Gastrocnemius medialis (tissue), 4 donors: ENCODE results near the gene VAV1.

Source experiments
- CTCF ChIP-seq, 5 experiments: fragments of 450-650 bp in 3 of 5; fragments of 200-600 bp in 2 of 5; sonication (generic) in 2 of 5; IDR thresholded peaks in 4 of 5; conservative IDR thresholded peaks in 1 of 5; 1 replicate in 4 of 5; 2 replicates in 1 of 5; pipeline ENCODE4 v1.5.1; 2016 to 2019; ENCODE audit warnings: antibody characterized with exemption in 5 of 5, mild to moderate bottlenecking in 3 of 5, moderate library complexity in 3 of 5
- POLR2A ChIP-seq, 2 donors: fragments of 450-650 bp; IDR thresholded peaks; one replicate each; pipeline ENCODE4 v1.6.1; 2017; ENCODE audit warnings: antibody characterized with exemption in 2 of 2, mild to moderate bottlenecking in 2 of 2, moderate library complexity in 2 of 2

- TF ChIP-seq CTCF (IDR thresholded peaks at IDR 0.05 in 4 of 5, conservative IDR thresholded peaks at IDR 0.05 in 1 of 5), result no peak
- no peak for TF ChIP-seq POLR2A (IDR thresholded peaks at IDR 0.05)
Observed at GRCh38 chr19:6894313-6894712, 121.8 kb downstream of the VAV1 start.
